Thymus (tissue), 11 donors: ENCODE data around the gene RIPOR2. TPM values are rescaled to one million over a fixed set of nuclear protein-coding genes. Genes with fewer than 3 reads are reported as not detected.

Experiments
- DNase-seq, 9 donors: peaks; one replicate each; pipeline ENCODE4 v3.0.0-alpha.2; 2013; ENCODE audit warnings: low spot score in 9 of 9, low read depth in 6 of 9, missing footprints in 1 of 9
- H3K27ac ChIP-seq, 2 donors: one replicate each; pipeline ENCODE4 v1.5.1; 2013; ENCODE audit warnings: control low read depth in 1 of 2, low read depth in 1 of 2, low read length in 1 of 2, mild to moderate bottlenecking in 1 of 2, moderate library complexity in 1 of 2
- H3K27me3 ChIP-seq, 2 donors: one replicate each; pipeline ENCODE4 v1.5.1; 2013; ENCODE audit warnings: low read length in 1 of 2; ENCODE audit not compliant: control insufficient read depth in 2 of 2, insufficient read depth in 1 of 2
- H3K36me3 ChIP-seq, 2 donors: one replicate each; pipeline ENCODE4 v1.5.1; 2013; ENCODE audit warnings: low read length in 1 of 2, mild to moderate bottlenecking in 1 of 2, moderate library complexity in 1 of 2; ENCODE audit not compliant: control insufficient read depth in 2 of 2, insufficient read depth in 2 of 2
- H3K4me1 ChIP-seq, 2 donors: one replicate each; pipeline ENCODE4 v1.5.1; 2013; ENCODE audit warnings: low read length in 2 of 2; ENCODE audit not compliant: control insufficient read depth in 2 of 2, insufficient read depth in 2 of 2
- H3K4me3 ChIP-seq, 2 donors: one replicate each; pipeline ENCODE4 v1.5.1; 2013; ENCODE audit warnings: low read length in 2 of 2, control low read depth in 1 of 2, mild to moderate bottlenecking in 1 of 2
- H3K9me3 ChIP-seq, 2 donors: one replicate each; pipeline ENCODE4 v1.5.1; 2013; ENCODE audit warnings: low read length in 1 of 2, mild to moderate bottlenecking in 1 of 2; ENCODE audit not compliant: control insufficient read depth in 2 of 2, insufficient read depth in 1 of 2
- WGBS: extraction: QIAGEN DNeasy Blood & Tissue Kit; methylation state at CpG from one replicate; pipeline ENCODE4 v1.1.7; 2013; 5-methylcytosine and 5-hydroxymethylcytosine counted together
- polyA plus RNA-seq: library from polyadenylated mRNA; stranded (reverse); fragments of 200-250 nt; gene quantifications from one replicate; pipeline ENCODE4 v1.2.3, GENCODE V29; 2013
- total RNA-seq: library from RNA; stranded (reverse); fragments of 120-200 nt; gene quantifications from one replicate; pipeline ENCODE4 v1.2.4, GENCODE V29; 2013
- donor health status: healthy.

Gene RIPOR2
- total and polyA plus RNA-seq, 2 donors, result 27.4 to 48.4 TPM

DNA sequence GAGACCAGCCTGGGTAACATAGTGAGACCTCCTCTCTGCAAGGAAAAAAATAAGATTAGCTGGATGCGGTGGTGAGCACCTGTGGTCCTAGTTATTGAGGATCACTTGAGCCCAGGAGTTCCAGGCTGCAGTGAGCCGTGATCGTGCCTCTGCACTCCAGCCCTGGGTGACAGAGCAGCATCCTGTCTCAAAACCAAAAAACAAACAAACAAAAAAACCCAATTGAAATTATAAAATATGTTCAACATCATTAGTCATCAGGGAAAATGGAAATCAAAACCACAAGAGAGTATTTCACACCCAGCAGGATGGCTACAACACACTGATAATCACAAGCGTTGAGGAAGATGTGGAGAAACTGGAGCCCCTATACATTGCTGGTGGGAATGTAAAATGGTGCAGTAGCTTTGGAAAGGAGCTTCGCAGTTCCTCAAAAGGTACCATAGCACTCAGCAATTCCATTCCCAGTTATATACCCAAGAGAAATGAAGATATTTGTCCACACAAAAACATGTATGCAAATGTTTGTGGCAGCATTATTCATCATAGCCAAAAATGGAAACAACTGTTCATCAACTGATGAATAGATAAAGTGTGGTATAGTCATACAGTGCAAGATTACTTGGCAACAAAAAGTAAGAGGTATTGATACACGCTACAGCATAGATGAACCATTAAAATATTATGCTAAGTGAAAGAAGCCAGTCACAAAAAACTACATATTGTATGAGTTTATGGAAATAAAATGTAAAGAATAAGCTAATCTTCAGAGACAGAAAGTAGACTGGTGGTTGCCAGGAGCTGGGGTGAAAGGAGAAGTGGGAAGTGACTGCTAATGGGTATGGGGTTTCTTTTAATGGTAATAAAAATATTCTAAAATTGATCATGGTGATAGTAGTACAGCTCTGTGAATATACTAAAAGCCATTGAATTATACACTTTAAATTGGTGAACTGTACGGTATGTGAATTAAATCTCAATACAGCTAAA, 38.7 kb upstream of the RIPOR2 start:
- no peak for DNase-seq
- no peaks in the 10 kb centered on the region for H3K27me3 ChIP-seq
- WGBS, result 88% methylated on average over 7 of the region's 7 CpGs
- no peaks in the 10 kb centered on the region for H3K9me3 ChIP-seq
- no peak overlapping the region for H3K27ac ChIP-seq
- no peaks in the 10 kb centered on the region for H3K36me3 ChIP-seq
- H3K4me3 ChIP-seq, result no peak overlapping the region
- H3K4me1 ChIP-seq, result no peaks in the 10 kb centered on the region

DNA sequence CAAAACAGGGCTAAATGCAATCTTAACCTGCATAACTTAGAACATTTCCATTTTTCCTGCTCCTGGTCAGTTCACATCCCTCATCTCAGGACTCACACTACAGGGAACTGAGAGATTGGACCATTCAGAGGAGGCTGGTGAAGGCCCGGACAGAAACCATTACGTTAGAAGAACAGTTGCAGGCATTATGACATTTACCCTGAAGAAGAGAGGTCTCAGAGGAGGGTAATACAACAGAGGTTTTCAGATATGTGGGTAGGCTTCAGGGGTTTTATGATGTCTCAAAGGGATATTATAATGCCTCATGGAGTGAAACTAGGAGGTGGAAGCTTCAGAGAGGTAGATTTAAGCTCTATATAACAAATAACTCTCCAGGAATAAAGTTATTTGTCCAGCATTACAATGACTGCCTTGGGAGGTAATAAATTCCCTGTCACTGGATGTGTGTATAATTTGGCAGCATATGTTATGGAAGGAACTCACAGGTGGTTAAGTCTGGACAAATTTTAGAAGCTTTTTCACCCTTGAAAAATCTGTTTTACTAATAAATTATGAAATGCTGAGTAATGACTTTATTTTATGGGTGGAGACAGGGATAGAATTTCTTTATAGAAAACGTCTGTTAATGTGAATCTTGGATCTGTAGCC, 36.7 kb upstream of the RIPOR2 start:
- Histone ChIP-seq H3K4me1 (no peaks in the 10 kb centered on the region), H3K9me3 (no peaks in the 10 kb centered on the region)
- 94% methylated on average over 3 of the region's 3 CpGs for WGBS

DNA sequence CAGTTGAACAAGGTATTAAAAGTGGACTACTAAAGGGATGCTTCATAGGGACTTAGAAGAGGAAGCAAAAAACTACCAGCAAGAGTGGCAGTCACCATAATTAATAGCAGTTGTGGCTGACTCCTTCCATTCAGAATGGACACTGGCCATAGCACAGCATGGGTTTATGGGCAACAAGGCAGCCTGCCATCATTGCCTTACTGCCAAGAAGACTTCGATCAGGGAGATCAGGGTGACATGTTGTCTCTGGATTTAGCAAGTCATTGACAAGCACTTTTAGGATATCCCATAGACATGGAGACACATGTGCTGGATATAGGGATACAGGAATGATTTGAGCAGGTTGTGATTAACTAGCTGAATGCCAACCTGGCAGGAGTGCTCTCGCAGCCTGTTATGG, 35.3 kb upstream of the RIPOR2 start:
- H3K9me3 ChIP-seq, result no peaks in the 10 kb centered on the region
- WGBS, result 96% methylated on average over 2 of the region's 2 CpGs
- no peak for DNase-seq
- H3K27ac ChIP-seq, result no peak overlapping the region
- peaks cover 0 to 2% of the 10 kb centered on the region in 2 donors for H3K36me3 ChIP-seq
- no peaks in the 10 kb centered on the region for H3K27me3 ChIP-seq
- no peaks in the 10 kb centered on the region for H3K4me1 ChIP-seq
- no peak overlapping the region for H3K4me3 ChIP-seq

More for the DNA sequence above, 36.7 kb upstream of the RIPOR2 start:
- H3K27ac ChIP-seq, result no peak overlapping the region
- no peak overlapping the region for H3K4me3 ChIP-seq
- no peak for DNase-seq
- peaks cover 0 to 2% of the 10 kb centered on the region in 2 donors for H3K36me3 ChIP-seq
- H3K27me3 ChIP-seq, result no peaks in the 10 kb centered on the region

DNA sequence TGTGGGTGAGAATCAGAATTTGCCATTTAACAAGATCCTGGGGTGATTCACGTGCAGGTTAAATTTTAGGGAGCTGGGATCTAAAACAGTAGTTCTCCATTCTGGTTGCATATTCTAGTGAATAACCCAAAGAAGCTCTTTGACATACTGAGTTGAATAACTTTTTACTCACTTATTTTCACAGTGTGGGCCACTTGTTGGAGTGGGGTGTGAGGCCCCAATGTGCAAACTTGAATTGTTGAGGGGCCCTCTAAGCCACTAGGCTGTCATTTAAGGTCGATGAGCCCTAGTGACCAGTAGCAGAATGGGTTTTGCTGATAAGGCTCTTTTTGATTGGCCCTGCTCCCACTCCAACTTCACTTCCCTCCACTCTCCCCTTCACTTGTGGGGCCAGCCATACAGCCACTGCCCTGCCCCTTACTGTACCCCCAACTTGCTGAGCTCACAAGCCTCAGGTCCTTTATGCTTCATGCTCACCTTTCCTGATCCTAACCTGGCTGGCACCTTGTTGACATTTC, 33.6 kb upstream of the RIPOR2 start:
- Histone ChIP-seq H3K4me1 (no peaks in the 10 kb centered on the region), H3K4me3 (no peak overlapping the region), H3K9me3 (no peaks in the 10 kb centered on the region), H3K27ac (no peak overlapping the region), H3K36me3 (peaks cover 0 to 2% of the 10 kb centered on the region in 2 donors), H3K27me3 (no peaks in the 10 kb centered on the region)
- no peak for DNase-seq
- 85% methylated on average over 2 of the region's 2 CpGs for WGBS

DNA sequence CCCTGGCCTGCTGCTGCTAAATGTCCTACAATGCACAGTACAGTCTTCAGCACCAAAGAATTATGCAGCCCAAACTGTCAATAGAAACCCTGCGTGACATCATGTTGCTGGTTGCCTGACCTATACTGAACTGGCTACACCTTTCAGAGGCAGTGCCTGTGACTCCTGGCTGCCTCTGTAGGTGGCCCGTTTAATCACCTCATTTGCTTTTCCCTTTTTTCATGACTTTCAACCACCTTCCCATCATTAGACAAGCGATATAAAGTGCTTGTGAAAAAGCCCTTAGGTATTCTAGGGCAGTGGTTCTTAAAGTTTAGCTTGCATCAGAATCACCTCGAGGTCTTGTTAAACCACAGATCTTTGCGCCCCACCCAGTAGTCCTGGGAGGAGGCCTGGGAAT, 33.0 kb upstream of the RIPOR2 start:
- no peak for DNase-seq
- Histone ChIP-seq H3K27me3 (no peaks in the 10 kb centered on the region), H3K4me3 (no peak overlapping the region), H3K36me3 (peaks cover 0 to 2% of the 10 kb centered on the region in 2 donors), H3K27ac (no peak overlapping the region), H3K9me3 (no peaks in the 10 kb centered on the region), H3K4me1 (no peaks in the 10 kb centered on the region)
- WGBS, result 97% methylated on average over 5 of the region's 5 CpGs

DNA sequence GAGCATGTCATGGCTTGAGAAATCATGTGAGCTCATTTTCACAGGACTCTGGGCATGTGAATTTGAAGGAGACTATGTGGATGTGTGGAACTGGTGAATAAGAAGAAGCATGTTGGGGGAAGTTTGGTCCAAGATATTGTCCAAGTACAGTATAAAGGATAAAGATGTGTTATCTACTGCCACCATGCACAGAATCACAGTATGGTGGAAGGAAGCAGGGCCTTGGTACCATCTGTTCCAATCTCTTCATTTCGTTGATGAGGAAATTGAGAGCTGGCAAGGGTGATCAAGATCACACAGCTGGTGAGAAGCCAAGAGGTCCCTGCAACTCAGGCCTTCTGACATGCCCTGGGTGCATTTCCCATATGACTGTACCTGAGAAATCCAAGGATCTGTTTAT, 31.5 kb upstream of the RIPOR2 start:
- WGBS, result 88% methylated on average over 1 of the region's 1 CpG
- Histone ChIP-seq H3K9me3 (no peaks in the 10 kb centered on the region), H3K27me3 (no peaks in the 10 kb centered on the region), H3K27ac (no peak overlapping the region), H3K4me1 (no peaks in the 10 kb centered on the region), H3K4me3 (no peak overlapping the region), H3K36me3 (peaks cover 0 to 2% of the 10 kb centered on the region in 2 donors)
- no peak for DNase-seq

DNA sequence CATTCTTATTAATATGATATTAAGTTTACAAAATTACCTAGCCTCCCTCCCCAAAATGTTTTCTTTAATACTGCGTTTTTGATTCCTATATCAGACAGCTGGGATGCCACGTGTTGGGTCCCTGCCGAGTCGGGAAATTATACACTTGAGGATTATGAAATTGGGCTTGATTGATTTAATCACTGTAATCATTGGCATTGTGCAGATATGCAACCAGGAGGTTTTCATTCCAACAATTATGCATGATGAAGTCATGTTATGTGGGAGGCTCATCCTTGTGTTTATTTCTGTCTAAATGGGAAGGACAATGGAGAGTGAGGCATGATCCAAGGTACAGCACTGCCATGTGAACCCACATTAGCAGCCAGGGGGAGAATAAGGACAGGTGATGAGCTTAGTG, 30.6 kb upstream of the RIPOR2 start:
- Histone ChIP-seq H3K4me1 (no peaks in the 10 kb centered on the region), H3K4me3 (no peak overlapping the region), H3K27ac (no peak overlapping the region), H3K27me3 (no peaks in the 10 kb centered on the region), H3K36me3 (peaks cover 0 to 2% of the 10 kb centered on the region in 2 donors), H3K9me3 (no peaks in the 10 kb centered on the region)
- WGBS, result 98% methylated on average over 4 of the region's 4 CpGs
- no peak for DNase-seq

DNA sequence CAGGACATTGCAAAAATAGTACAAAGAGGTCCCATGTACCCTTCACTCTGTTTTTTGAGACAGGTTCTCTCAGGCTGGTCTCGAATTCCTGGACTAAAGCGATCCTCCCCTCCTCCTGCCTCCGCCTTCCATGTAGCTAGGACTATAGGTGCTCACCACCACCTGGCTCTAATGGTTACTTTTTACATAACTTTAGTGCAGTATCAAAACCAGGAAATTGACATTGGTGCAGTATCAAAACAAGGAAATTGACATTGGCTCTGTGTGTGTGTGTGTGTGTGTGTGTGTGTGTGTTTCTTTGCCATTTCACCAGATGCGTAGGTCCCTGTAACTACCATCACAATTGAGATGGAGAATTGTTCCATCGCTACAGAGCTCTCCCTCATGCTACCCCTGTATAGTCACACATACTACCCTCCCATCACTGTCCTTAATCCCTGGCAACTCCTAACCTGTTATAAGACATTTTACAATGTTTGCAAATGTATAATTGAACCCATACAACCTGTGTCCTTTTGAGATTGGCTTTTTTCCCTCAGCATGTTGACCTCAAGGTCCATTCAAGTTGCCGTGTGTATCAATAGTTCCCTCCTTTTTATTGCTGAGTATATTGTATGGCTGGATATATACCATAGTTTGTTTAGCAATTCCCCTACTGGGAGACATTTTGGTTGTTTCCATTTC, 28.3 kb upstream of the RIPOR2 start:
- WGBS, result 97% methylated on average over 6 of the region's 6 CpGs
- H3K36me3 ChIP-seq, result peaks cover 0 to 2% of the 10 kb centered on the region in 2 donors
- H3K4me1 ChIP-seq, result peaks cover 0 to 5% of the 10 kb centered on the region in 2 donors
- no peak overlapping the region for H3K4me3 ChIP-seq
- no peak overlapping the region for H3K27ac ChIP-seq
- no peaks in the 10 kb centered on the region for H3K27me3 ChIP-seq
- no peak for DNase-seq
- H3K9me3 ChIP-seq, result peaks cover 0 to 8% of the 10 kb centered on the region in 2 donors
